CD14-positive monocyte (primary cell): ENCODE data around the gene ZNF576. TPM values are rescaled to one million over a fixed set of nuclear protein-coding genes. Genes with fewer than 3 reads are reported as not detected.

Experiments used
- DNase-seq, 3 donors: peaks; one replicate each; pipeline ENCODE4 v3.0.0-alpha.2; 2011 to 2022
- H2AFZ ChIP-seq: 2 replicates; pipeline ENCODE4 v1.6.0; 2012; ENCODE audit warnings: mild to moderate bottlenecking, low read depth, low read length, inconsistent platforms; ENCODE audit not compliant: insufficient read depth, poor library complexity, severe bottlenecking
- H3K27ac ChIP-seq, 2 donors: 1 replicate in 1 of 2; 2 replicates in 1 of 2; pipeline ENCODE4 v1.5.1; 2012 to 2013; ENCODE audit warnings: low read length in 2 of 2, control low read depth in 1 of 2, inconsistent platforms in 1 of 2, low read depth in 1 of 2, mild to moderate bottlenecking in 1 of 2
- H3K27me3 ChIP-seq, 2 donors: one replicate each; pipeline versions ENCODE4 v1.6.0 to v1.6.1; 2011 to 2013; ENCODE audit warnings: low read length in 2 of 2; ENCODE audit not compliant: control insufficient read depth in 2 of 2, insufficient read depth in 2 of 2
- H3K36me3 ChIP-seq, 2 donors: replicated peaks in 1 of 2; 1 replicate in 1 of 2; 2 replicates in 1 of 2; pipeline versions ENCODE4 v1.5.1 to v1.6.1; 2012 to 2013; ENCODE audit warnings: low read length in 2 of 2, control low read depth in 1 of 2, inconsistent platforms in 1 of 2, mild to moderate bottlenecking in 1 of 2; ENCODE audit not compliant: insufficient read depth in 2 of 2, control insufficient read depth in 1 of 2
- H3K4me1 ChIP-seq, 2 donors: 1 replicate in 1 of 2; 2 replicates in 1 of 2; pipeline versions ENCODE4 v1.5.1 to v1.6.1; 2012 to 2013; ENCODE audit warnings: low read length in 2 of 2, control low read depth in 1 of 2, inconsistent platforms in 1 of 2, mild to moderate bottlenecking in 1 of 2, moderate library complexity in 1 of 2; ENCODE audit not compliant: insufficient read depth in 2 of 2, control insufficient read depth in 1 of 2
- H3K4me2 ChIP-seq: replicated peaks from 2 replicates; pipeline ENCODE3; 2012; ENCODE audit warnings: low read length, moderate library complexity, mild to moderate bottlenecking; ENCODE audit not compliant: poor library complexity, severe bottlenecking; ENCODE audit errors: extremely low read depth
- H3K4me3 ChIP-seq, 3 experiments: fragments of 200-600 bp in 1 of 3; sonication (generic) in 1 of 3; replicated peaks in 1 of 3; 1 replicate in 2 of 3; 2 replicates in 1 of 3; pipeline ENCODE4 v1.5.1; 2011 to 2013; ENCODE audit warnings: low read length in 3 of 3, mild to moderate bottlenecking in 3 of 3, control low read depth in 2 of 3, low read depth in 2 of 3, inconsistent platforms in 1 of 3, moderate library complexity in 1 of 3
- H3K79me2 ChIP-seq: 2 replicates; pipeline ENCODE4 v1.6.0; 2012; ENCODE audit warnings: mild to moderate bottlenecking, control low read depth, inconsistent platforms, low read length, moderate library complexity; ENCODE audit not compliant: insufficient read depth
- H3K9ac ChIP-seq: 2 replicates; pipeline ENCODE4 v1.6.0; 2017; ENCODE audit warnings: low read length, mild to moderate bottlenecking; ENCODE audit not compliant: insufficient read depth, poor library complexity, severe bottlenecking
- H3K9me3 ChIP-seq, 2 donors: replicated peaks in 1 of 2; 1 replicate in 1 of 2; 2 replicates in 1 of 2; pipeline versions ENCODE4 v1.5.1 to v1.6.1; 2012 to 2013; ENCODE audit warnings: low read length in 2 of 2, control low read depth in 1 of 2; ENCODE audit not compliant: control insufficient read depth in 1 of 2, insufficient read depth in 1 of 2
- H4K20me1 ChIP-seq: 2 replicates; pipeline ENCODE4 v1.6.0; 2012; ENCODE audit warnings: mild to moderate bottlenecking, low read length, control low read depth, moderate library complexity; ENCODE audit not compliant: insufficient read depth
- H3K27ac Mint-ChIP-seq, 7 donors: one replicate each; pipeline ENCODE4 v1.8.0; 2020; ENCODE audit warnings: mild to moderate bottlenecking in 7 of 7, mixed read lengths in 7 of 7, moderate library complexity in 6 of 7, inconsistent platforms in 2 of 7
- H3K27me3 Mint-ChIP-seq, 3 donors: one replicate each; pipeline ENCODE4 v1.8.0; 2021 to 2022; ENCODE audit warnings: low read depth in 3 of 3, mild to moderate bottlenecking in 3 of 3, mixed read lengths in 3 of 3, moderate library complexity in 3 of 3, inconsistent platforms in 1 of 3
- H3K36me3 Mint-ChIP-seq, 2 donors: one replicate each; pipeline ENCODE4 v1.8.0; 2020; ENCODE audit warnings: mixed read lengths in 2 of 2, inconsistent platforms in 1 of 2, mild to moderate bottlenecking in 1 of 2
- H3K4me1 Mint-ChIP-seq: one replicate; pipeline ENCODE4 v1.8.0; 2020; ENCODE audit warnings: mild to moderate bottlenecking, mixed read lengths
- H3K4me3 Mint-ChIP-seq, 2 donors: one replicate each; pipeline ENCODE4 v1.8.0; 2020; ENCODE audit warnings: mild to moderate bottlenecking in 2 of 2, mixed read lengths in 2 of 2, moderate library complexity in 1 of 2
- H3K9me3 Mint-ChIP-seq, 7 donors: one replicate each; pipeline ENCODE4 v1.8.0; 2020 to 2022; ENCODE audit warnings: mixed read lengths in 7 of 7, mild to moderate bottlenecking in 6 of 7, moderate library complexity in 6 of 7, inconsistent platforms in 2 of 7
- CTCF ChIP-seq: fragments of 200-600 bp; IDR thresholded peaks from one replicate; pipeline ENCODE4 v1.8.0; 2022; ENCODE audit warnings: antibody characterized with exemption, mild to moderate bottlenecking
- WGBS: methylation state at CpG from one replicate; pipeline ENCODE4 v1.1.5; 2013; ENCODE audit warnings: missing lambda C conversion rate; ENCODE audit not compliant: insufficient coverage; 5-methylcytosine and 5-hydroxymethylcytosine counted together
- intact Hi-C, 2 donors: fragments of 100-400 bp; cut with micrococcal nuclease; formaldehyde crosslinking; loops; one replicate each; pipeline versions ENCODE4 v1.15.0 to v1.15.1; 2023
- polyA plus RNA-seq, 3 donors: library from polyadenylated mRNA; depleted of rRNA in 1 of 3; unstranded in 2 of 3; stranded (reverse) in 1 of 3; fragments of 300-500 nt in 2 of 3; fragments of >200 nt in 1 of 3; fragmentation: Illumina TruSeq in 2 of 3; gene quantifications; 1 replicate in 2 of 3; 2 replicates in 1 of 3; pipeline ENCODE4 v1.2.3, GENCODE V29; 2012 to 2021

The ZNF576 gene
- polyA plus RNA-seq, 3 donors: 3.6 to 8.4 (median 7.2) TPM

- no peak overlapping the region for H3K4me3 Mint-ChIP-seq
- intact Hi-C loops: loop anchor here (2.0 kb wide), 1 partner anchor 40 kb away; no protein-coding TSS in a partner anchor
Observed at GRCh38 chr19:43555185-43555770, 41.1 kb upstream of the ZNF576 start.

GRCh38 chr19:43560687-43561086 is 35.7 kb upstream of the ZNF576 start:
- Mint-ChIP-seq H3K36me3 (peaks cover 41 to 58% of the 10 kb centered on the region in 2 donors), H3K4me3 (no peak overlapping the region), H3K27me3 (peaks cover 0 to 4% (median 0%) of the 10 kb centered on the region in 3 donors), H3K9me3 (peaks cover 0 to 3% (median 0%) of the 10 kb centered on the region in 7 donors), H3K27ac (peak overlapping the region in 6 of 7 donors; percentile 54 to 95 (median 76)), H3K4me1 (peaks cover 43% of the 10 kb centered on the region)
- H3K4me2 ChIP-seq: no peak overlapping the region
- no peaks in the 10 kb centered on the region for H4K20me1 ChIP-seq
- peak overlapping the region; percentile 6 to 94 for H3K27ac ChIP-seq
- DNase-seq: peak in 1 of 3 donors; percentile 47
- H3K4me3 ChIP-seq: no peak overlapping the region
- 90% methylated on average over 6 of the region's 6 CpGs for WGBS
- H3K9me3 ChIP-seq: no peaks in the 10 kb centered on the region
- H3K9ac ChIP-seq: no peak overlapping the region
- peaks cover 20% of the 10 kb centered on the region for H3K79me2 ChIP-seq
- peaks cover 9 to 45% of the 10 kb centered on the region in 2 donors for H3K36me3 ChIP-seq
- H2AFZ ChIP-seq: no peak overlapping the region
- H3K4me1 ChIP-seq: peaks cover 24 to 27% of the 10 kb centered on the region in 2 donors
- intact Hi-C loops: no loop called here
- TF ChIP-seq CTCF: no peak
- H3K27me3 ChIP-seq: no peaks in the 10 kb centered on the region

More at GRCh38 chr19:43555185-43555770, 41.1 kb upstream of the ZNF576 start:
- no peaks in the 10 kb centered on the region for H4K20me1 ChIP-seq
- H3K27ac Mint-ChIP-seq: peak overlapping the region in 3 of 7 donors; percentile 14 to 78 (median 77)
- H3K27me3 ChIP-seq: no peaks in the 10 kb centered on the region
- no peaks in the 10 kb centered on the region for H3K79me2 ChIP-seq
- no peak overlapping the region for H3K4me2 ChIP-seq
- no peak overlapping the region for H2AFZ ChIP-seq
- H3K9ac ChIP-seq: no peak overlapping the region
- peak; percentile 64 to 79 (median 66) for DNase-seq
- H3K27me3 Mint-ChIP-seq: peaks cover 0 to 3% (median 0%) of the 10 kb centered on the region in 3 donors
- H3K36me3 Mint-ChIP-seq: peaks cover 64 to 82% of the 10 kb centered on the region in 2 donors
- H3K4me1 ChIP-seq: no peaks in the 10 kb centered on the region
- H3K9me3 ChIP-seq: no peaks in the 10 kb centered on the region
- no peaks in the 10 kb centered on the region for H3K9me3 Mint-ChIP-seq
- peak; percentile 90 for TF ChIP-seq CTCF
- no peak overlapping the region for H3K4me3 ChIP-seq
- peaks cover under 1% of the 10 kb centered on the region for H3K4me1 Mint-ChIP-seq
- no peak overlapping the region for H3K27ac ChIP-seq
- WGBS: 19% methylated on average over 2 of the region's 8 CpGs
- H3K36me3 ChIP-seq: peaks cover 51 to 78% of the 10 kb centered on the region in 2 donors
